Measurements from ENCODE around the gene CSNK1D. TPM values are rescaled to one million over a fixed set of nuclear protein-coding genes. Genes with fewer than 3 reads are reported as not detected.

The CSNK1D gene
- polyA plus RNA-seq, 6 donors from 2014 or later = 27.7 to 78.6 (median 63.4) TPM

GRCh38 chr17:82222816-82223215, 50.7 kb downstream of the CSNK1D start:
- Mint-ChIP-seq H3K27ac (no peak overlapping the region), H3K4me1 (peaks cover 0 to 5% (median 3%) of the 10 kb centered on the region in 3 donors), H3K9me3 (no peaks in the 10 kb centered on the region), H3K4me3 (peak overlapping the region in 2 of 8 donors; percentile 18 to 37), H3K27me3 (peaks cover 4 to 8% (median 6%) of the 10 kb centered on the region in 3 donors), H3K36me3 (no peaks in the 10 kb centered on the region)
- no peak for ATAC-seq (ENCODE audit: low read depth in 2 of 2)
- DNase-seq = no peak

- DNase-seq (no peak), ATAC-seq (ENCODE audit: low read depth in 2 of 2) (no peak)
- H3K36me3 Mint-ChIP-seq = no peaks in the 10 kb centered on the region
- peak overlapping the region in 2 of 6 donors; percentile 4 to 6 for H3K27ac Mint-ChIP-seq
- no peaks in the 10 kb centered on the region for H3K9me3 Mint-ChIP-seq
- peak overlapping the region in 1 of 8 donors; percentile 7 for H3K4me3 Mint-ChIP-seq
- H3K27me3 Mint-ChIP-seq = peaks cover 4 to 8% (median 6%) of the 10 kb centered on the region in 3 donors
- H3K4me1 Mint-ChIP-seq = peaks cover 6 to 8% (median 8%) of the 10 kb centered on the region in 3 donors
These were observed 52.1 kb downstream of the CSNK1D start for GRCh38 chr17:82221341-82221902.

- Mint-ChIP-seq H3K36me3 (no peaks in the 10 kb centered on the region), H3K27ac (no peak overlapping the region), H3K27me3 (peaks cover 4 to 8% (median 6%) of the 10 kb centered on the region in 3 donors), H3K4me3 (no peak overlapping the region), H3K4me1 (peaks cover 17 to 19% (median 18%) of the 10 kb centered on the region in 3 donors), H3K9me3 (no peaks in the 10 kb centered on the region)
- ATAC-seq (ENCODE audit: low read depth in 2 of 2) (no peak), DNase-seq (no peak)
These were observed 53.5 kb downstream of the CSNK1D start for GRCh38 chr17:82219753-82220709.

- peaks cover 23 to 24% (median 23%) of the 10 kb centered on the region in 3 donors for H3K4me1 Mint-ChIP-seq
- no peak for ATAC-seq (ENCODE audit: low read depth in 2 of 2)
- no peak for DNase-seq
- H3K9me3 Mint-ChIP-seq = no peaks in the 10 kb centered on the region
- H3K27ac Mint-ChIP-seq = peak overlapping the region in 1 of 6 donors; percentile 5
- no peak overlapping the region for H3K4me3 Mint-ChIP-seq
- H3K36me3 Mint-ChIP-seq = no peaks in the 10 kb centered on the region
- peaks cover 4 to 8% (median 6%) of the 10 kb centered on the region in 3 donors for H3K27me3 Mint-ChIP-seq
These were observed 54.4 kb downstream of the CSNK1D start for GRCh38 chr17:82219083-82219482.

- Mint-ChIP-seq H3K4me3 (no peak overlapping the region), H3K4me1 (peaks cover 25 to 27% (median 25%) of the 10 kb centered on the region in 3 donors), H3K27ac (peak overlapping the region in 1 of 6 donors; percentile 53), H3K27me3 (peaks cover 4 to 8% (median 6%) of the 10 kb centered on the region in 3 donors), H3K36me3 (no peaks in the 10 kb centered on the region), H3K9me3 (no peaks in the 10 kb centered on the region)
- ATAC-seq (ENCODE audit: low read depth in 2 of 2) (no peak), DNase-seq (no peak)
These were observed 55.0 kb downstream of the CSNK1D start for GRCh38 chr17:82218349-82219075.

GRCh38 chr17:82217530-82218204, 55.8 kb downstream of the CSNK1D start:
- DNase-seq (no peak), ATAC-seq (ENCODE audit: low read depth in 2 of 2) (no peak)
- Mint-ChIP-seq H3K4me3 (peak overlapping the region in 1 of 8 donors; percentile 29), H3K9me3 (no peaks in the 10 kb centered on the region), H3K36me3 (no peaks in the 10 kb centered on the region), H3K27me3 (peaks cover 4 to 8% (median 6%) of the 10 kb centered on the region in 3 donors), H3K27ac (no peak overlapping the region), H3K4me1 (peaks cover 25 to 28% (median 26%) of the 10 kb centered on the region in 3 donors)

- H3K27ac Mint-ChIP-seq = peak overlapping the region in 3 of 6 donors; percentile 89 to 95 (median 92)
- no peaks in the 10 kb centered on the region for H3K36me3 Mint-ChIP-seq
- H3K4me1 Mint-ChIP-seq = peaks cover 25 to 29% (median 26%) of the 10 kb centered on the region in 3 donors
- H3K4me3 Mint-ChIP-seq = peak overlapping the region in 2 of 8 donors; percentile 20 to 49
- DNase-seq (no peak), ATAC-seq (ENCODE audit: low read depth in 2 of 2) (no peak)
- H3K9me3 Mint-ChIP-seq = no peaks in the 10 kb centered on the region
- H3K27me3 Mint-ChIP-seq = peaks cover 4 to 8% (median 6%) of the 10 kb centered on the region in 3 donors
These were observed 56.4 kb downstream of the CSNK1D start for GRCh38 chr17:82217120-82217529.

- H3K4me3 Mint-ChIP-seq = peak overlapping the region; percentile 39 to 79 (median 50)
- H3K4me1 Mint-ChIP-seq = peaks cover 25 to 35% (median 26%) of the 10 kb centered on the region in 3 donors
- no peaks in the 10 kb centered on the region for H3K9me3 Mint-ChIP-seq
- H3K27me3 Mint-ChIP-seq = peaks cover 4 to 6% (median 5%) of the 10 kb centered on the region in 3 donors
- peak; percentile 82 to 85 for ATAC-seq (ENCODE audit: low read depth in 2 of 2)
- no peaks in the 10 kb centered on the region for H3K36me3 Mint-ChIP-seq
- DNase-seq = peak; percentile 74
- H3K27ac Mint-ChIP-seq = peak overlapping the region in 5 of 6 donors; percentile 89 to 95 (median 92)
These were observed 57.0 kb downstream of the CSNK1D start for GRCh38 chr17:82216301-82217119.

GRCh38 chr17:82215972-82216300, 57.6 kb downstream of the CSNK1D start:
- no peak for ATAC-seq (ENCODE audit: low read depth in 2 of 2)
- DNase-seq = no peak
- Mint-ChIP-seq H3K9me3 (no peaks in the 10 kb centered on the region), H3K27ac (peak overlapping the region in 5 of 6 donors; percentile 89 to 95 (median 92)), H3K4me3 (peak overlapping the region in 5 of 8 donors; percentile 39 to 65 (median 49)), H3K27me3 (peaks cover 0 to 6% (median 4%) of the 10 kb centered on the region in 3 donors), H3K36me3 (no peaks in the 10 kb centered on the region), H3K4me1 (peaks cover 25 to 36% (median 26%) of the 10 kb centered on the region in 3 donors)

GRCh38 chr17:82215095-82215971, 58.2 kb downstream of the CSNK1D start:
- H3K27me3 Mint-ChIP-seq = peaks cover 0 to 6% (median under 1%) of the 10 kb centered on the region in 3 donors
- peak overlapping the region in 4 of 6 donors; percentile 85 to 95 (median 90) for H3K27ac Mint-ChIP-seq
- DNase-seq (no peak), ATAC-seq (ENCODE audit: low read depth in 2 of 2) (no peak)
- no peaks in the 10 kb centered on the region for H3K36me3 Mint-ChIP-seq
- H3K9me3 Mint-ChIP-seq = no peaks in the 10 kb centered on the region
- H3K4me3 Mint-ChIP-seq = peak overlapping the region in 7 of 8 donors; percentile 2 to 86 (median 36)
- H3K4me1 Mint-ChIP-seq = peaks cover 25 to 36% (median 26%) of the 10 kb centered on the region in 3 donors

- Mint-ChIP-seq H3K27me3 (peaks cover 0 to 6% (median 0%) of the 10 kb centered on the region in 3 donors), H3K27ac (peak overlapping the region in 5 of 6 donors; percentile 22 to 93 (median 84)), H3K36me3 (no peaks in the 10 kb centered on the region), H3K4me3 (peak overlapping the region in 7 of 8 donors; percentile 59 to 86 (median 77)), H3K4me1 (peaks cover 26 to 36% (median 31%) of the 10 kb centered on the region in 3 donors), H3K9me3 (no peaks in the 10 kb centered on the region)
- no peak for DNase-seq
- no peak for ATAC-seq (ENCODE audit: low read depth in 2 of 2)
These were observed 59.4 kb downstream of the CSNK1D start for GRCh38 chr17:82214012-82214628.

Measured in naive B cell (primary cell).